Natural killer cell (primary cell): Measurements from ENCODE around the gene BFSP2. TPM values are rescaled to one million over a fixed set of nuclear protein-coding genes. Genes with fewer than 3 reads are reported as not detected.

Source experiments
- ATAC-seq, 3 donors: fragments of 150-1000 bp in 2 of 3; fragments of 200-7000 bp in 1 of 3; cut with Tn5 transposase; 1 replicate in 1 of 3; 2 replicates in 2 of 3; pipeline ENCODE4 v1.10.0; 2021; ENCODE audit warnings: mild to moderate bottlenecking in 2 of 3, moderate library complexity in 2 of 3
- DNase-seq, 2 donors: peaks; one replicate each; pipeline versions ENCODE4 v3.0.0 to v3.0.0-alpha.2; 2013 to 2021; ENCODE audit warnings: mixed read lengths in 1 of 2
- H3K27ac ChIP-seq: one replicate; pipeline ENCODE4 v1.5.1; 2013; ENCODE audit warnings: mild to moderate bottlenecking, low read length
- H3K27me3 ChIP-seq: one replicate; pipeline ENCODE4 v1.6.1; 2013; ENCODE audit warnings: low read length; ENCODE audit not compliant: control insufficient read depth, insufficient read depth
- H3K36me3 ChIP-seq: one replicate; pipeline ENCODE4 v1.6.1; 2013; ENCODE audit warnings: low read length; ENCODE audit not compliant: control insufficient read depth, insufficient read depth
- H3K4me1 ChIP-seq: one replicate; pipeline ENCODE4 v1.6.1; 2013; ENCODE audit warnings: low read length; ENCODE audit not compliant: control insufficient read depth, insufficient read depth
- H3K4me3 ChIP-seq: one replicate; pipeline ENCODE4 v1.5.1; 2013; ENCODE audit warnings: low read length
- H3K9me3 ChIP-seq: one replicate; pipeline ENCODE4 v1.6.1; 2013; ENCODE audit warnings: low read length; ENCODE audit not compliant: control insufficient read depth, insufficient read depth
- H3K27ac Mint-ChIP-seq, 2 donors: one replicate each; pipeline ENCODE4 v1.8.0; 2022; ENCODE audit warnings: mild to moderate bottlenecking in 2 of 2, mixed read lengths in 2 of 2, moderate library complexity in 1 of 2
- H3K27me3 Mint-ChIP-seq, 2 donors: one replicate each; pipeline ENCODE4 v1.8.0; 2022; ENCODE audit warnings: low read depth in 2 of 2, mixed read lengths in 2 of 2
- H3K36me3 Mint-ChIP-seq: one replicate; pipeline ENCODE4 v1.8.0; 2022; ENCODE audit warnings: mixed read lengths
- H3K4me1 Mint-ChIP-seq, 2 donors: one replicate each; pipeline ENCODE4 v1.8.0; 2022; ENCODE audit warnings: mixed read lengths in 2 of 2
- H3K4me3 Mint-ChIP-seq: one replicate; pipeline ENCODE4 v1.8.0; 2022; ENCODE audit warnings: mild to moderate bottlenecking, moderate library complexity, mixed read lengths
- H3K9me3 Mint-ChIP-seq, 2 donors: one replicate each; pipeline ENCODE4 v1.8.0; 2022; ENCODE audit warnings: mixed read lengths in 2 of 2
- WGBS: methylation state at CpG from one replicate; pipeline ENCODE4 v1.1.7; 2013; ENCODE audit warnings: missing lambda C conversion rate; ENCODE audit not compliant: insufficient coverage; 5-methylcytosine and 5-hydroxymethylcytosine counted together
- intact Hi-C: fragments of 100-400 bp; cut with micrococcal nuclease; formaldehyde crosslinking; loops from one replicate; pipeline ENCODE4 v1.14.2; 2022
- total RNA-seq, 4 donors: library from RNA; stranded (reverse); fragments of 120-200 nt in 1 of 4; gene quantifications; one replicate each; pipeline versions ENCODE4 v1.2.3 to v1.2.4, GENCODE V29; 2013 to 2022
- TF ChIP-seq, protein P1 (sequence below): fragments of 200-600 bp; IDR thresholded peaks from one replicate; pipeline ENCODE4 v1.8.0; 2022; ENCODE audit warnings: antibody characterized with exemption

The BFSP2 gene
- total RNA-seq, 3 donors from 2014 or later (not counting 1 experiment from before 2014, with no cell fraction given): not detected

DNA sequence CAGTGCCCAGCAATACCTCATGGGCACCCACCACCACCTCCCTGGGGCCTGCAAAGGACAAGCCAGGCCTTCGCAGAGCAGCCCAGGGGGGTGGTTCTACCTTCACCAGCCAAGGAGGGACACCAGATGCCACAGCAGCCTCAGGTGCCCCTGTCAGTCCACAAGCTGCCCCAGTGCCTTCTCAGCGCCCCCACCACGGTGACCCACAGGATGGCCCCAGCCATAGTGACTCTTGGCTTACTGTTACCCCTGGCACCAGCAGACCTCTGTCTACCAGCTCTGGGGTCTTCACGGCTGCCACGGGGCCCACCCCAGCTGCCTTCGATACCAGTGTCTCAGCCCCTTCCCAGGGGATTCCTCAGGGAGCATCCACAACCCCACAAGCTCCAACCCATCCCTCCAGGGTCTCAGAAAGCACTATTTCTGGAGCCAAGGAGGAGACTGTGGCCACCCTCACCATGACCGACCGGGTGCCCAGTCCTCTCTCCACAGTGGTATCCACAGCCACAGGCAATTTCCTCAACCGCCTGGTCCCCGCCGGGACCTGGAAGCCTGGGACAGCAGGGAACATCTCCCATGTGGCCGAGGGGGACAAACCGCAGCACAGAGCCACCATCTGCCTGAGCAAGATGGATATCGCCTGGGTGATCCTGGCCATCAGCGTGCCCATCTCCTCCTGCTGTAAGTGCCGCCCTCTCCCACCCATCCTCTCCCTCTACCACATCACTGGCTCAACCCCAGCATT is 19.2 kb upstream of the BFSP2 start:
- peaks cover 0 to 3% of the 10 kb centered on the region in 2 donors for H3K27me3 Mint-ChIP-seq
- no peaks in the 10 kb centered on the region for H3K36me3 Mint-ChIP-seq
- no peak overlapping the region for H3K4me3 ChIP-seq
- H3K9me3 Mint-ChIP-seq: no peaks in the 10 kb centered on the region
- H3K27ac Mint-ChIP-seq: no peak overlapping the region
- no peaks in the 10 kb centered on the region for H3K9me3 ChIP-seq
- H3K4me3 Mint-ChIP-seq: no peak overlapping the region
- no peaks in the 10 kb centered on the region for H3K27me3 ChIP-seq
- no peaks in the 10 kb centered on the region for H3K4me1 Mint-ChIP-seq
- DNase-seq (no peak), ATAC-seq (no peak)
- TF ChIP-seq, protein P1, sequence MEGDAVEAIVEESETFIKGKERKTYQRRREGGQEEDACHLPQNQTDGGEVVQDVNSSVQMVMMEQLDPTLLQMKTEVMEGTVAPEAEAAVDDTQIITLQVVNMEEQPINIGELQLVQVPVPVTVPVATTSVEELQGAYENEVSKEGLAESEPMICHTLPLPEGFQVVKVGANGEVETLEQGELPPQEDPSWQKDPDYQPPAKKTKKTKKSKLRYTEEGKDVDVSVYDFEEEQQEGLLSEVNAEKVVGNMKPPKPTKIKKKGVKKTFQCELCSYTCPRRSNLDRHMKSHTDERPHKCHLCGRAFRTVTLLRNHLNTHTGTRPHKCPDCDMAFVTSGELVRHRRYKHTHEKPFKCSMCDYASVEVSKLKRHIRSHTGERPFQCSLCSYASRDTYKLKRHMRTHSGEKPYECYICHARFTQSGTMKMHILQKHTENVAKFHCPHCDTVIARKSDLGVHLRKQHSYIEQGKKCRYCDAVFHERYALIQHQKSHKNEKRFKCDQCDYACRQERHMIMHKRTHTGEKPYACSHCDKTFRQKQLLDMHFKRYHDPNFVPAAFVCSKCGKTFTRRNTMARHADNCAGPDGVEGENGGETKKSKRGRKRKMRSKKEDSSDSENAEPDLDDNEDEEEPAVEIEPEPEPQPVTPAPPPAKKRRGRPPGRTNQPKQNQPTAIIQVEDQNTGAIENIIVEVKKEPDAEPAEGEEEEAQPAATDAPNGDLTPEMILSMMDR: no peak
- no peaks in the 10 kb centered on the region for H3K4me1 ChIP-seq
- no peaks in the 10 kb centered on the region for H3K36me3 ChIP-seq
- WGBS: 89% methylated on average over 16 of the region's 16 CpGs
- H3K27ac ChIP-seq: no peak overlapping the region
- intact Hi-C loops: no loop called here

DNA sequence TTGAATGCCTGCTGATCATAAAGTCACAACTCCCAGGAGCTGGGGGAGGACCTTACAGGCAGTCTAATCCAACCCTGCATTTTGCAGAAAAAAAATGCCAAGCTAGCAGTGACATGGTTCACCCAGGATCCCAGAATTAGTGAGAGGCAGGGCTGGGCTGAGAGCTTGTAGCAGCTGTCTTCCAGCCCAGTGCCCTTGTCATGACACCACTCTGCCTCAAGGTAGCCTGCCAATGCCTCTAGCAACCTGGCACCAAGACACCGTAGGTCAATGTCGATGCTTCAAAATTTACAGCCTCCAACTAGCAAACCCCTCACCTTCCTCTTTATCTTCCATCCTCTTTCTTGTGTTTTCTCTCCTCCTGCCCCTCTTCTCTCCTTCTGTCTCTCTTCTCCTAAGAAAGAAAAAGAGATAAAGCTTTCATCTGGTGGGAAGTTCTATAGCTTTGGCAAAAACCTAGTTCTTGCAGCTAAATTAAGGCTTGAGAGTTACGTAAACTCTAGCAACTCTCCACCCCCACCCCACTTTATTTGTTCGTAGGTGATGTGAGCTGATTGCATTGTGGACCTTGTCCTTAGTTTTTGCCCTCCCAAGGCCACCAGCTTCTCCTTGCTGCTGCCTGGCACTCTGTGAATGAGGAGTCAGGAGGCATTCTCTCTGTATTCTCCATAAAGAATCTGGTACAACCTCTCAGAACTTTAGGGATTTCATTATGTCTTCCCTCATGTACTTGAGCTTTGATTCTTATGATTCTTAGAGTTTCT is 18.3 kb upstream of the BFSP2 start:
- TF ChIP-seq, protein P1: no peak
- Mint-ChIP-seq H3K27ac (no peak overlapping the region), H3K36me3 (no peaks in the 10 kb centered on the region), H3K9me3 (no peaks in the 10 kb centered on the region), H3K27me3 (peaks cover 0 to 3% of the 10 kb centered on the region in 2 donors), H3K4me3 (no peak overlapping the region), H3K4me1 (no peaks in the 10 kb centered on the region)
- Histone ChIP-seq H3K36me3 (no peaks in the 10 kb centered on the region), H3K4me3 (no peak overlapping the region), H3K4me1 (no peaks in the 10 kb centered on the region), H3K9me3 (no peaks in the 10 kb centered on the region), H3K27ac (no peak overlapping the region), H3K27me3 (no peaks in the 10 kb centered on the region)
- WGBS: 96% methylated on average over 3 of the region's 4 CpGs
- DNase-seq (no peak), ATAC-seq (no peak)
- intact Hi-C loops: no loop called here

DNA sequence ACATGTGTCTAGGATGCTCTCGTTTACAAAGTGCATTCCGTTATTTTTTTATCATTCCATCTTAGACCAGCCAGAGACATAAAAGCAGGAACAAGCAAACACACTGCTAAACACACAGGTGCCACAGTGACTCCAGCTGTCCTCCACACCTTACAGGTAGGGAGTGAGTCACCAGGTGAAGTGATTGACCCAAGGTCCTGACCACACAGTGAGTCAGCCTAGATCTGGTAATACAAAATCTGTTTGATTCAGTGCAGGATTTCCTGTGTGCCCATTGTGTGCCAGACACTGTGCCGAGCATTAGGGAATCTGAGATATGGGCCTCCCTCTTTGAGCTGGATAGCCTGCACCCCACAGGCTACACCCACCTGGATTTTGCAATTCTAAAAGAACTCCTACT is 16.7 kb upstream of the BFSP2 start:
- Mint-ChIP-seq H3K4me1 (no peaks in the 10 kb centered on the region), H3K27me3 (peaks cover 0 to 3% of the 10 kb centered on the region in 2 donors), H3K36me3 (no peaks in the 10 kb centered on the region), H3K9me3 (no peaks in the 10 kb centered on the region), H3K4me3 (no peak overlapping the region), H3K27ac (no peak overlapping the region)
- Histone ChIP-seq H3K27ac (no peak overlapping the region), H3K9me3 (no peaks in the 10 kb centered on the region), H3K4me3 (no peak overlapping the region), H3K4me1 (no peaks in the 10 kb centered on the region), H3K36me3 (no peaks in the 10 kb centered on the region), H3K27me3 (no peaks in the 10 kb centered on the region)
- TF ChIP-seq, protein P1: no peak
- ATAC-seq (no peak), DNase-seq (no peak)
- intact Hi-C loops: no loop called here
- 89% methylated on average over 3 of the region's 3 CpGs for WGBS
